ENCODE data around the gene UBXN2A.

The UBXN2A gene

DNA sequence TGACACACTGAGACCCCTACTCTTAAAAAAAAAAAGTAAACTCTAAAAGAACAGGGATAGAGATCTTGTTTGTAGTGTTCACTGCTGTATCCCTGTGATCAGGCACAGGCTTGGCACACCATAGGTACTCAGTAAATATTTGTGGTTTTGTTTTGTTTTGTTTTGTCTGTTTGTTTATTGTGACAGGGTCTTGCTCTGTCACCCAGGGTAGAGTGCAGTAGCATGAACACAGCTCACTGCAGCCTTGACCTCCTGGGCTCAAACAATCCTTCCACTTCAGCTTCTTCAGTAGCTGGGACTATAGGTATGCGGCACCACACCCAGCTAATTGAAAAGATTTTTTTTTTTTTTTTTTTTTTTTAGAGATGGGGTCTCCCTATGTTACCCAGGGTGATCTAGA, 112.7 kb downstream of the UBXN2A start:
- TF ChIP-seq, protein P1, sequence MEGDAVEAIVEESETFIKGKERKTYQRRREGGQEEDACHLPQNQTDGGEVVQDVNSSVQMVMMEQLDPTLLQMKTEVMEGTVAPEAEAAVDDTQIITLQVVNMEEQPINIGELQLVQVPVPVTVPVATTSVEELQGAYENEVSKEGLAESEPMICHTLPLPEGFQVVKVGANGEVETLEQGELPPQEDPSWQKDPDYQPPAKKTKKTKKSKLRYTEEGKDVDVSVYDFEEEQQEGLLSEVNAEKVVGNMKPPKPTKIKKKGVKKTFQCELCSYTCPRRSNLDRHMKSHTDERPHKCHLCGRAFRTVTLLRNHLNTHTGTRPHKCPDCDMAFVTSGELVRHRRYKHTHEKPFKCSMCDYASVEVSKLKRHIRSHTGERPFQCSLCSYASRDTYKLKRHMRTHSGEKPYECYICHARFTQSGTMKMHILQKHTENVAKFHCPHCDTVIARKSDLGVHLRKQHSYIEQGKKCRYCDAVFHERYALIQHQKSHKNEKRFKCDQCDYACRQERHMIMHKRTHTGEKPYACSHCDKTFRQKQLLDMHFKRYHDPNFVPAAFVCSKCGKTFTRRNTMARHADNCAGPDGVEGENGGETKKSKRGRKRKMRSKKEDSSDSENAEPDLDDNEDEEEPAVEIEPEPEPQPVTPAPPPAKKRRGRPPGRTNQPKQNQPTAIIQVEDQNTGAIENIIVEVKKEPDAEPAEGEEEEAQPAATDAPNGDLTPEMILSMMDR (IDR thresholded peaks at IDR 0.05; ENCODE audit: borderline replicate concordance, insufficient read depth, low read depth, low read length), result no peak

More for the DNA sequence above, 112.7 kb downstream of the UBXN2A start:
- H3K4me3 ChIP-seq (ENCODE audit: low read depth, low read length), result no peak overlapping the region
